ENCODE measurements around the gene EYA2.
"Not testable (repeated sequence)": the region's sequence is repeated elsewhere in the genome, so short reads cannot be mapped to it uniquely, and the experiment has no call there.

Gene EYA2

DNA sequence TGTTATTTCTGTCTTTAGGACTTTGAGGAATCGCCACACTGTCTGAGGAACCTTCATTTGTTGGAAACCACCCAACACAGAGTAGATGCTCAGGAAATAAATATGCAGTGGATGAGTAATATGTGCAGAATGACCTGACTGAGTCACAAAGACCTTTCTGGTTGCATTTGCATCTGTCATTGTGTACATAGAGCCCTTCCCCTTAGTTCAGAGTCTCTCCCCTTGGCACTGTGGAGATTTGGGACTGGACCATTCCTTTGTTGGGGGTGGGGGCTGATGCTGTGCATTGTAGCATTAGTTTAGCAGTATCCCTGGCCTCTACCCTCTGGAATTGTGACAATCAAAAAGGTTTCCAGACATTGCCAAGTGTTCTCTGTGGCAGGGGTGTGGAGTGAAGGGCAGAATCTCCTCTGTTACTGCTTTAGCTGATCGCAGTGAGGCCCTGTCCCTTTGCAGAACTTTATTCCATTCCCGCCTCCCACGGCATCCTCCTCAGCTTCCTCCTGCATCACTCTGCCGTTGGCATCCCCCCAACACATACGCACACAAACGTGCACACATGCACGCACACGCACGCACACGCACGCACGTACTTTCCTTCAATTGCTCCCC, 64.5 kb downstream of the EYA2 start:
- no peak for DNase-seq

DNA sequence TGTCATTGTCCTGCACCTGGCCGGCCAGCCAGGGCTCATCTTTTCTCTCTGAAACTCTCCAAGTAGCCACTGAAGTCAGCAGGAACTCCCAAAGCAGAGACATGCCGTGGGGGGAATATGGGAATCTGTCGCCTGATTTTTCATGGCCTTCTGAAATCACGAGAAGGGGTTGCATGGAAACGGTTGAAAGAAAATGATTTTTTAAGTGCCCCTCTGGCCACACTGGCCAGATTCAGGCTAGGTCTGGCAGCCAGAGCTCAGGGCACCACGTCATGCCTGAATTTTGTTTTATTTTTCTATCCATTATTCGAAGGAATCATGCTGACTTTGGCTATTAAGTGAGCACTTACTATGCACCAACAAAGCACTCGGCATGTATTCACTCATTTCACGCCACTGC, 65.2 kb downstream of the EYA2 start:
- DNase-seq: no peak

GRCh38 chr20:46960536-46960935, 65.9 kb downstream of the EYA2 start:
- DNase-seq: no peak

DNA sequence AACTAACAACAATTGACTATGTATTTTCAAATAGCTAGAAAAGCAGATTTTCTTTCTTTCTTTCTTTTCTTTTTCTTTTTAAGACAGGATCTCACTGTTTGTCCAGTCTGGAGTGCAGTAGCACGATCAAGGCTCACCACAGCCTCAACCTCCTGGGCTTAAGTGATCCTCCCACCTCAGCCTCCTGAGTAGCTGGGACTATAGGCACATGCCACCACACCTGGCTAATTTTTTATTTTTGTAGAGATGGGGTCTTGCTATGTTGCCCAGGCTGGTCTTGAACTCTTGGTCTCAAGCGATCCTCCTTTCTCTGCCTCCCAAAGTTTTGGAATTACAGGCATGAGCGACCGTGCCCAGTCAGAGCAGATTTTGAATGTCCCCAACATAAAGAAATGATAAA, 67.3 kb downstream of the EYA2 start:
- not testable (repeated sequence) for DNase-seq

- no peak for DNase-seq
Observed at GRCh38 chr20:46962452-46963195, 68.0 kb downstream of the EYA2 start.

- DNase-seq: no peak
Observed at GRCh38 chr20:46963196-46963529, 68.5 kb downstream of the EYA2 start.

GRCh38 chr20:46963758-46964617, 69.3 kb downstream of the EYA2 start:
- no peak for DNase-seq

- DNase-seq: no peak
Observed at GRCh38 chr20:46964618-46965455, 70.2 kb downstream of the EYA2 start.

DNA sequence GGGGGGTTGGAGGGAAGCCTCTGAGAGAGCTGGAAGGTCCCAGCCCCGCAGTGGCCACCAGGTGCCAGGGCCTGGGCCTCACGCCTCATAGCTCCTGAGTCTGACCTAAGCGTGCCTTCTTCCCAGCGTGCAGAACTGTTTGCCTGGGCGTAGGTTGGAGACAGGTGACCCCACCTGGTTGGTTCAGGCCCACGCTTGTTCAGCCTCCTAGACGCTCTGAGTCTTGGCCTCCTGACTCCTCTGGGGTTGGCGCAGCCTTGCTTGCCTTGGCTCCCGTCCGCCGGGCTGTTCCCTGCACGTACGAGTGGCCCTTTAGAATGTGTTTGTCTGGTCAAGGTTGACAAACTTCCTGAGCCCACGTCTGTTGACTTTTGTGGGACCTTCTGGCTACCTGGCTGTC, 70.8 kb downstream of the EYA2 start:
- DNase-seq: no peak

GRCh38 chr20:46967646-46968045, 73.0 kb downstream of the EYA2 start:
- no peak for DNase-seq

DNA sequence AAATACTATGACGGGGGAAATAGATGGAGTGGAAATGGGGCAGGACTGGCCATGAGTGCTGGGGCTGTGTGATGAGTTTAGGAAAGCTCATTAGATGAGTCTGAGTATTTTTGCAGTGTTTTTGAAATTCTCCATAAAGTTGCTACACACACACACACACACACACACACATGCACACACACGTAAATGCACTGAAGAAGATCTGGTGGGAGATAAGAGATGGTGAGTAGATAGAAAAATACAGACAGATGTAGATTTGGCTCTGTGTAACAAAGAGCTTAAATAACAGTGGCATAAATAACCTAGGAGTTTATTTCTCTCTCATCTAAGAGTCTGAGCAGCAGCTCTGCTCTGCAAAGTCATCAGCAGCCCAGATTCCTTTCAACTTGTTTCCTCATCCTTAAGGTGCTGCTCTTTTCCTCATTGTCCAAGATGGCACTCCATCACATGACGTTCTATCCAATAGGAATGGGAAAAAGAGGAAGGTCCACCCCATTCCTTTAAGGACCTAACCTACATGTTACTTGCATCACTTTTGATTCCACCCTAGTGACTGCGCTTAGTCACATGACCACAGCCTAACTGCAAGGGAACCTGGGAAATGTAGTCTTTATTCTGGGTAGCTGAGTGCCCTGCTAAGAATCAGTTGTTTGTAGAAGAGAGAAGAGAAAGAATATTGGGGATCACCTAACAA, 76.4 kb downstream of the EYA2 start:
- peak; percentile 52 for DNase-seq

- DNase-seq: no peak
Observed at GRCh38 chr20:46973766-46974165, 79.1 kb downstream of the EYA2 start.

- DNase-seq: no peak
Observed at GRCh38 chr20:46974669-46975434, 80.2 kb downstream of the EYA2 start.

GRCh38 chr20:46975976-46976375, 81.3 kb downstream of the EYA2 start:
- DNase-seq: no peak

GRCh38 chr20:46977204-46977603, 82.6 kb downstream of the EYA2 start:
- no peak for DNase-seq

GRCh38 chr20:46977909-46978588, 83.4 kb downstream of the EYA2 start:
- no peak for DNase-seq

- no peak for DNase-seq
Observed at GRCh38 chr20:46978951-46979491, 84.4 kb downstream of the EYA2 start.

GRCh38 chr20:46979603-46980241, 85.1 kb downstream of the EYA2 start:
- peak; percentile 34 for DNase-seq

GRCh38 chr20:46981184-46981583, 86.5 kb downstream of the EYA2 start:
- no peak for DNase-seq

- DNase-seq: no peak
Observed at GRCh38 chr20:46983466-46983865, 88.8 kb downstream of the EYA2 start.
